Muscle layer of duodenum (tissue), 2 donors: ENCODE results near the gene RHOF.

Experiments used
- H3K27ac ChIP-seq: one replicate; pipeline ENCODE4 v1.7.0; 2013; ENCODE audit warnings: mild to moderate bottlenecking, low read length
- H3K27me3 ChIP-seq: one replicate; pipeline ENCODE4 v1.7.0; 2013; ENCODE audit warnings: low read depth, mild to moderate bottlenecking, control low read depth, low read length
- H3K36me3 ChIP-seq, 2 donors: one replicate each; pipeline ENCODE4 v1.7.0; 2013; ENCODE audit warnings: low read length in 2 of 2, control low read depth in 1 of 2, mild to moderate bottlenecking in 1 of 2; ENCODE audit not compliant: insufficient read depth in 2 of 2, control insufficient read depth in 1 of 2
- H3K4me1 ChIP-seq, 2 donors: one replicate each; pipeline ENCODE4 v1.7.0; 2013; ENCODE audit warnings: low read length in 2 of 2, mild to moderate bottlenecking in 2 of 2, control low read depth in 1 of 2, moderate library complexity in 1 of 2; ENCODE audit not compliant: insufficient read depth in 2 of 2, control insufficient read depth in 1 of 2
- H3K4me3 ChIP-seq, 2 donors: one replicate each; pipeline ENCODE4 v1.7.0; 2013; ENCODE audit warnings: low read length in 2 of 2, low read depth in 1 of 2, mild to moderate bottlenecking in 1 of 2
- H3K9me3 ChIP-seq, 2 donors: one replicate each; pipeline ENCODE4 v1.7.0; 2013; ENCODE audit warnings: low read length in 2 of 2, control low read depth in 1 of 2, mild to moderate bottlenecking in 1 of 2; ENCODE audit not compliant: control insufficient read depth in 1 of 2
- donor health status: healthy.

Gene RHOF

GRCh38 chr12:121816925-121817647 lies 23.6 kb upstream of the RHOF start:
- no peaks in the 10 kb centered on the region for H3K27me3 ChIP-seq
- no peak overlapping the region for H3K27ac ChIP-seq
- H3K36me3 ChIP-seq, result peaks cover 40 to 71% of the 10 kb centered on the region in 2 donors
- H3K4me1 ChIP-seq, result peaks cover 7 to 19% of the 10 kb centered on the region in 2 donors
- no peak overlapping the region for H3K4me3 ChIP-seq
- no peaks in the 10 kb centered on the region for H3K9me3 ChIP-seq

GRCh38 chr12:121815263-121815662 lies 21.8 kb upstream of the RHOF start:
- H3K4me3 ChIP-seq, result no peak overlapping the region
- peaks cover 42 to 69% of the 10 kb centered on the region in 2 donors for H3K36me3 ChIP-seq
- no peaks in the 10 kb centered on the region for H3K27me3 ChIP-seq
- no peak overlapping the region for H3K27ac ChIP-seq
- no peaks in the 10 kb centered on the region for H3K9me3 ChIP-seq
- H3K4me1 ChIP-seq, result peaks cover 15 to 35% of the 10 kb centered on the region in 2 donors

- H3K27ac ChIP-seq, result no peak overlapping the region
- H3K36me3 ChIP-seq, result peaks cover 37 to 69% of the 10 kb centered on the region in 2 donors
- no peaks in the 10 kb centered on the region for H3K27me3 ChIP-seq
- H3K4me3 ChIP-seq, result no peak overlapping the region
- no peaks in the 10 kb centered on the region for H3K9me3 ChIP-seq
- peaks cover 15 to 41% of the 10 kb centered on the region in 2 donors for H3K4me1 ChIP-seq
Observed at GRCh38 chr12:121814429-121815119, 21.1 kb upstream of the RHOF start.

GRCh38 chr12:121813951-121814350 lies 20.5 kb upstream of the RHOF start:
- no peak overlapping the region for H3K4me3 ChIP-seq
- H3K36me3 ChIP-seq, result peaks cover 38 to 69% of the 10 kb centered on the region in 2 donors
- no peaks in the 10 kb centered on the region for H3K9me3 ChIP-seq
- H3K4me1 ChIP-seq, result peaks cover 15 to 41% of the 10 kb centered on the region in 2 donors
- H3K27me3 ChIP-seq, result no peaks in the 10 kb centered on the region
- no peak overlapping the region for H3K27ac ChIP-seq

- Histone ChIP-seq H3K9me3 (no peaks in the 10 kb centered on the region), H3K4me3 (peak overlapping the region; percentile 72 to 86), H3K27ac (no peak overlapping the region), H3K4me1 (peaks cover 15 to 41% of the 10 kb centered on the region in 2 donors), H3K36me3 (peaks cover 38 to 68% of the 10 kb centered on the region in 2 donors), H3K27me3 (no peaks in the 10 kb centered on the region)
Observed at GRCh38 chr12:121812921-121813896, 19.7 kb upstream of the RHOF start.

- H3K27ac ChIP-seq, result no peak overlapping the region
- peak overlapping the region; percentile 72 to 86 for H3K4me3 ChIP-seq
- H3K27me3 ChIP-seq, result no peaks in the 10 kb centered on the region
- H3K36me3 ChIP-seq, result peaks cover 33 to 60% of the 10 kb centered on the region in 2 donors
- no peaks in the 10 kb centered on the region for H3K9me3 ChIP-seq
- H3K4me1 ChIP-seq, result peaks cover 15 to 43% of the 10 kb centered on the region in 2 donors
Observed at GRCh38 chr12:121812320-121812871, 18.9 kb upstream of the RHOF start.

GRCh38 chr12:121811434-121812319 lies 18.2 kb upstream of the RHOF start:
- Histone ChIP-seq H3K4me1 (peaks cover 17 to 50% of the 10 kb centered on the region in 2 donors), H3K27ac (peak overlapping the region; percentile 9), H3K27me3 (no peaks in the 10 kb centered on the region), H3K36me3 (peaks cover 26 to 53% of the 10 kb centered on the region in 2 donors), H3K9me3 (no peaks in the 10 kb centered on the region), H3K4me3 (peak overlapping the region; percentile 72 to 86)

GRCh38 chr12:121810833-121811433 lies 17.4 kb upstream of the RHOF start:
- Histone ChIP-seq H3K27me3 (no peaks in the 10 kb centered on the region), H3K9me3 (no peaks in the 10 kb centered on the region), H3K36me3 (peaks cover 18 to 46% of the 10 kb centered on the region in 2 donors), H3K4me3 (peak overlapping the region; percentile 66 to 86), H3K27ac (peak overlapping the region; percentile 9), H3K4me1 (peaks cover 24 to 58% of the 10 kb centered on the region in 2 donors)

- Histone ChIP-seq H3K9me3 (no peaks in the 10 kb centered on the region), H3K27ac (no peak overlapping the region), H3K4me1 (peaks cover 27 to 62% of the 10 kb centered on the region in 2 donors), H3K36me3 (peaks cover 17 to 42% of the 10 kb centered on the region in 2 donors), H3K27me3 (no peaks in the 10 kb centered on the region), H3K4me3 (peak overlapping the region in 1 of 2 donors; percentile 86)
Observed at GRCh38 chr12:121810234-121810817, 16.8 kb upstream of the RHOF start.
